GM21360 (cell line): Measurements from ENCODE around the gene FLOT2.
"Not testable (repeated sequence)": the region's sequence is repeated elsewhere in the genome, so short reads cannot be mapped to it uniquely, and the experiment has no call there.

Source experiments
- ATAC-seq: cut with Tn5 transposase; IDR thresholded peaks from one replicate; pipeline ENCODE4 v1.9.1; 2021; ENCODE audit warnings: mild to moderate bottlenecking, moderate library complexity; ENCODE audit not compliant: unreplicated experiment

Gene FLOT2, protein sequence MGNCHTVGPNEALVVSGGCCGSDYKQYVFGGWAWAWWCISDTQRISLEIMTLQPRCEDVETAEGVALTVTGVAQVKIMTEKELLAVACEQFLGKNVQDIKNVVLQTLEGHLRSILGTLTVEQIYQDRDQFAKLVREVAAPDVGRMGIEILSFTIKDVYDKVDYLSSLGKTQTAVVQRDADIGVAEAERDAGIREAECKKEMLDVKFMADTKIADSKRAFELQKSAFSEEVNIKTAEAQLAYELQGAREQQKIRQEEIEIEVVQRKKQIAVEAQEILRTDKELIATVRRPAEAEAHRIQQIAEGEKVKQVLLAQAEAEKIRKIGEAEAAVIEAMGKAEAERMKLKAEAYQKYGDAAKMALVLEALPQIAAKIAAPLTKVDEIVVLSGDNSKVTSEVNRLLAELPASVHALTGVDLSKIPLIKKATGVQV

DNA sequence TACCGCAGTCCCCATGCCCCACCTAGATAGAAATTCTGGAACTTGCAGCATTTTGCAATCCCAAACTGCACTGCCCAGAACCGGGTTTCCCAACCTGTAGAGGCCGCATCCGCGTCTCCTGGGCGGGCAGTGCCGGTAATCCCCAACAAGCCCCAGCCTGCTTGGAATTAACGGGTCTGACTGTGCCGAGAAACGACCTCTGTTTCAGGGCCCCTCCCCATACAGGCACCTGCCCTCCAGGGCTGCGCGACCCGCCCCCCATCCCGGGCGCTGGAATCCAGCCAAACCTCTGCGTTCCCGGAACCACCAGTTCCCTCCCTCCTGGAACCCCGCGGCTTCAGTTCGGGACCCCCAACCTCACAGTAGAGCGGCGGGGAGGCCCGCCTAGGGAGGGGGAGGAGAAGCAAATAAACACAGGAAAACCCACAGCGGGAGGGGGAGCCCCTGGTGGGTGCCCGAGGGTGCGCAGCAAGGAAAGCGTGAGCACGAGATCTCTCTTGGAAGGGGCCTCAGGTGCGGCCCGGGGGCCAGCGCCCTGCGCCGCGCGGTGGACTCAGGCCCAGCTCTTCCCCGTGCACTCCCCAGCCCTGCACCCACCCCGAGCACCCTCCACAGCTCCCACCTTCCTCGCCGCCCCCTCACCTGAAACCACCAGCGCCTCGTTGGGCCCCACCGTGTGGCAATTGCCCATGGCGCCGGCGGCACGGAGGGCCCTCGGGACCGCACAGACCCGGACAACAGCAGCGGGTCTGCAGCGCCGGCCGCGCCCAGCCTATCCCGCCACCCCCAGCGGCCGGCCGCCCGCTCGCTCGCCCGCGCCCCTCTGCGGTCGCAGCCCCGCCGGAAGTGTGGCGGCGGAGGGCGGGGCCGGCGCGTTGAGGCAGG lies at the start of gene FLOT2:
Gene FLOT2, minus strand, starts transcription at position 850 of the 885 bp plus-strand sequence. Its CDS starts 159 bp downstream, at position 691.
- peak; percentile 31 for ATAC-seq

DNA sequence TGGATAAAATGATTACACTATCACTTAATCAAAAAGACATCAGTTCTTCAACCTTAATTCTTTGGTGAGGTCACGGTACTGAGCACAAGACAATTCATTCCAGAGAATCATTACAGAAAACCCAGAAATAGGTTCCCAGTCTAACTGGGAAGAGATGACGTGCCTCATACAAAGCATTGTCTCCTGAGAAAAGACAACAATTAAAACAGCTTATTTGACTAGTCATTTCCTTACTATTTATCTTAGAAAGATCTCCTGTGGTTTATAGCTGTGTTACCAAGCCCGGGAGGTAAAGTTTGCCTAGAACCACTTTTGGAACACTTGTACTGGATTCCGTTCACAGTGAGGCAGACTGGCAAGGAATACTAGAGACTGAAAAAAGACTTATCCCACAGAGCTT lies 48.7 kb upstream of the FLOT2 start:
- no peak for ATAC-seq

DNA sequence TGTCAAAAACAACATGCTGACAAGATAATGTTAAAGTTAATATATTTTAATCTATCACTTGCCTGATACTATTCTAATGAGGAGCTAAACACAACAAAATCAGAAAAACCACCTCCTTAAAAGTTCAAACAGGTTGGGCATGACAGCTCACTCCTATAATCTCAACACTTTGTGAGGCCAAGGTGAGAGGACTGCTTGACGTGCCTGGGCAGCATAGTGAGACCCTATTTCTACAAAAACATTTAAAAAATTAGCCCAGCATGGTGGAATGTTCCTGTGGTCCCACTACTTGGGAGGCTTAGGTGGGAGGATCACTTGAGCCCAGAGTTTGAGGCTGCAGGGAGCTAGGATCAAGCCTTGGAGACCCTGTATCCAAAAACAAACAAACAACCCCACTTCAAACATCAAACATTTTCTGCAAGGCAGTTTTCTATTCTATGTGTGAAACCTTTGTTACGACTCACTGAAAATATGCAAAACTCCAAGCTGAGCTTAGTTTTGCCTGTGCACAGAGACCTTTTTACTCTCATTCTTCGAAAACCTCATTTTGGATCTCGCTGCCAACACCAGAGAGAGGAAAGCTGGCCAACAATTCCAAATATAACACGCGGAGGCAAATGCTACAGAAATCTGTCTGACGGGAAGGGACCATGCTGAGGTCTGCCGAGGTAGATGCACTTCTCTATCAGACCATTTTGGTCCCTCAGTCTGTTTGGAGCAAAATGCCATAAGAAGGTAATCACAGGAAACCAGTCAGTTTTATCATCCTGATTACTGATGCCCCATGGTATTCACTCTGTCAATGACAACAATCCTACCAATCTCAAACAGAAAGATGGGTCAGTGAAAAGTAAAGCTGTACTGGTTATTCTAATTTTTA lies 47.6 kb upstream of the FLOT2 start:
- ATAC-seq = no peak

DNA sequence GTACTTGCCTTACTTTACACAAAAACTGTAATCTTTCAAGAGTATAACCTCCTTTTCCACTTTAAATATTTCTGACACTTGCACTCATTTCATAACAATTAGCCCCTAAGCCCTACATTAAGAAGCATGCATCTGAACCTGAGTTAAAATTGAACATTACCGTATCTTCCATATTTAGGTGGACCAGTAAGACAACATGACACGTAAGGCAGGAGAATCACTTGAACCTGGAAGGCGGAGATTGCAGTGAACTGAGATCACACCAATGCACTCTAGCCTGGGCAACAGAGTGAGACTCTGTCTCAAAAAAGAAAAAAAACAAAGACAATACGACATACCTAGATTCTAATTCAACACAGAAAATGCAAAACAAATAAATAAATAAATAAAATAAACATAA lies 46.8 kb upstream of the FLOT2 start:
- no peak for ATAC-seq

DNA sequence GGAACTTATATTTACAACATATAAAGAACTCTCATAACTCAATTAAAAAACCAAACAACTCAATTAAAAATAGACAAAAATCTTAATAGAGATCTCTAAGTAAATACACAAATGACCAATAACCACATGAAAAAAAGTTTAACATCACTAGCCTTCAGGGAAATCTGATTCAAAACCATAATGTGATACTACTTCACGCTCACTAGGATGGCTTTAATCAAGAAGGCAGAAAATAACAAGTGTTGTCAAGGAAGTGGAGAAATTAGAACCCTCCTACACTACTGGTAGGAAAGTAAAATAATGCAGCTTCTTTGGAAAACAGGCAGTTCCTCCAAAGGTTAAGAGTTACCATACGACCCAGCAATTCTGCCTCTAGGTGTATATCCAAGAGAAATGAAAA lies 45.4 kb upstream of the FLOT2 start:
- ATAC-seq = no peak

DNA sequence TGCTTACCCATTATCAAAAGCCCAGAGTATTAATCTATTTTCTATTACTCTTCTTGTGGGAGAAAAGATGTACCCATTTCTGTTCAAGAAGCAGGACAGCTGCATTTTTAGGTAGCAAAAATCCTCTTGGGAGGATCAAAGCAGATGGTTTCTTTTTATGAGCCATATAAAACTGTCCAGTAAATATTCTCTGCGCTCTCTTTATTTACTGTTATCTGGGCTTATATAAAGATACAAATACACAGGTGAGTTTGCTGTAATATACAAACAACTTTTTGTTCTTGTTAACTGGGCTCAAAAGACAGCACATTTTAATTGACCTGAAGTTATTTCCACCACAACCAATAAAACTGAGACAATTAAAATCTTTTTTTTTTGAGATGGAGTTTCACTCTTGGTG lies 43.7 kb upstream of the FLOT2 start:
- ATAC-seq = no peak

DNA sequence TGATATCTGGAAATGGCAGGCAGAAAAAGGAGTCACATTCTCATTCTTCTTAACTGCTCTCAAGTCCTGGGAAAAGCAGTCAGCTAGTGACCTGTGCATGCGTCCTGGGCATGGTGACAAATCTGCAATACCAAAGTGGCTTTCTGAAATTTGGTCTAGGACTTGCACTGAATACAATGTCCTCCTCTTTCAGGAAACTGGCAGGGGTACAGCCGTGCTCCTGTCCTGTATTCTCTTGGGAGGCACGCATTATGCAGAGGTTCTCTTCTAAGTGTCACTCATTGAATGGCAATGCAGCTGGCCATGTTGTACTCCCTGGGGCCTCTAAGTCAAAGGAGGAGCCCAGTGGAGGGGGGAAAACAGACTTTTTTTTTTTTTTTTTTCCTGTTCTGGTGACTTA lies 43.1 kb upstream of the FLOT2 start:
- ATAC-seq = no peak

DNA sequence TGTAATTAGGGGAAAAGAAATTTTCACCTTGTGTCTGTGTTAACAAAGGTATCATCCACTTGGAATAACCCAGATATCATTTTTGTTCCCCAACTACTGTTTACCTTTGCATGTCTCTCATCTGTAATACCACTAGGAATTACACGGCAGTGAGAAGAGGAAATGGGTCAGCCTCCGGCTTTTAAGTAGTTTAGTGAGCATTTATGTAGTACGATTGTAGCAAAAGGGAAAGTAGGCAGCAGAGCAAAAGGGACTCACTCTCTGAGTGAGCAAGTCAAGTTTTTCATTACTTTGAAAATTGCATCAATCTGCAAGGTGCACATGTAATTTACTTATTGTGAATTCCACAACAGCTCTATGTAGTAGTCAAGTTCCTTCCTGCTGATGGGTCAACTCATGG lies 42.6 kb upstream of the FLOT2 start:
- no peak for ATAC-seq

DNA sequence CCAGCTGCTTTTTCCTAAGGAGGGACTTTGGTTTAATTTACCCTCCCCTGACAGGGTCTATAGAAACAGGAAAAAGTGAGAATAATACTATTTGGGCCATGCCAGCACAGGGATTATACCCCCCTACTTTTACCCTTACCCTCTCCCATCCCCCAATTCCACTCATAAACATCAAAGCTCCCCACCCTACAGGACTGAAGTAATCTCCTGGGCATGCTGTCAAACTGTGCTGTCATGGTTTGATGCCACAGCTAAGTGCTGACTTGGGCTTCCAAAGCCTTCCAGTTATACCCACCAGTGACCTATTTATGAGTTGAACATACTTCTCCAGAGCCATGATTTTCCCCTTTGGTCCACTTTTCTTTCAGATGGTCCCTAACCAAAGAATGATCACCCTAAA lies 41.0 kb upstream of the FLOT2 start:
- ATAC-seq = no peak

DNA sequence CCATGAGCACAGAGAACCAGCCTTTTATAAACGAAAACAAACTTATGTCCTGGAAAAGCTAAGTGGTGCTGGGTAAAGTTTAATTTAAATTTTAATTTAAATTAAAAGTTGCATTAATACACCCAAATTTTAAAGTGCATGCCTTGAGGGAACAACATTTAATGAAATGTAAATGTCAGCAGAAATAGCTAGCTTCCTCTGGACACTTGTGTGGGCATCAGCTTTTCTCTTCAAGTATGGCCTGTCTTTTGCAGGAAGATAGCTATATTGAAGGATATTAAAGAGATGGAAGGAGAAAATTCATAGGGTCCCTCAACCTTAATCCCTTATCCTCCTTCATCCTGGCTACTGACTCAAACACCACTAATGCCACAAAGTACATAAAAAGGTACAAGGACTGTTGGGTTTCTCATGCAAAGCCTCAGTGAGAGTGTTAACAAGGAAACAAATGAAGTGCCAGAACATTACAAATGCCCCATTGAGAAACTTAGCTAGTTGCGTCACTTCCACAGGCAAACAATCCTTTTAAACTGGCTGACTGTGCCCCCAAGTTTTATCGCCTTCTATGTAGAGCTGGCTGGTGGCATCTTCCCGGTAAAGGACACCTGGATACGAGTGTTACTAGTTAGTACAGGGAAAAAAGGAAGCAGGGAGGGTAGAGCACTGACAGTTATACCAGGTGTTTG lies 39.7 kb upstream of the FLOT2 start:
- ATAC-seq = no peak

DNA sequence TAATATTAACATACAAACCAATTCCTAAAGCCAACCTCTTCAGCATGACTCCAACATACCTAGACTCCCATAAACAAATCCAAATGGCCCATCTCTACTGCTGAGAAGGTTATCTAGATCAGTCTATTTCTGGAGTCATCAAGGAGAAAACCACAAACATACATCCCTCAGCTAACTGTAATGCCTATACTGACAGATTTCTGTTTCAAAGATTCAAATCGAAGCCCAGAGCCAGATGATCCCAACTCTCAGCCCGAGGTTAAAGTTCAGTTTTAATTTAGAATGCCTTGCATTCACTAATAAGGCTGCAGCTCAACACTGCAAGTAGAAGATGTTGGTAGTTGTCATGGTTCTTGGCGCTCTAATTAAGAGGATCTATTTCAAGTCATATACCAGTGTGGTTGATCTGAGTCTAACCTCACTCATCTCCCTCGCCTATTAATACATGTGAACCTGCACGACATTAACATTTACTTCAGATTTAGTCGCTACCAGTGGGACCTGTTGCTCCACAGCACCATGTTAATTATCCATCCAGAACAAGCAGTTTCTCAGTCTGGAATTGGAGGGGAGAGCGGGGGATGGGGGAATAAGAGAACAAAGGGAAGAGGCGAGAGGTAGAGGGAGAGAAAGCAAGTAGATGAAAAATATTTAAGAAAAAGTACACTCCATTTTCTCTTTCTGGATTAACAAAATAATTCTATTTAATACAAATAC lies 38.4 kb upstream of the FLOT2 start:
- ATAC-seq = no peak

DNA sequence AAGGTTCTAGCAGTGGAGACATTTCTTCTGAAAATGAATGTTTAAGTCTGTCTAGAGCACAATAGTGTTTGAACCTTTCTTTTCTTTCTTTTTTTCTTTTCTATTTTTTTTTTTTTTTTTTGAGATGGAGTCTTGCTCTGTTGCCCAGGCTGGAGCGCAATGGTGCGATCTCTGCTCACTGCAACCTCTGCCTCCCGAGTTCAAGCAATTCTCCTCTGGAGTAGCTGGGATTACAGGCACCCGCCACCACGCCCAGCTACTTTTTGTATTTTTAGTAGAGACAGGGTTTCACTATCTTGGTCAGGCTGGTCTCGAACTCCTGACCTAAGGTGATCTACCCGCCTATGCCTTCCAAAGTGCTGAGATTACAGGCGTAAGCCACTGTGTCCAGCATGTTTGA lies 37.0 kb upstream of the FLOT2 start:
- ATAC-seq = not testable (repeated sequence)

DNA sequence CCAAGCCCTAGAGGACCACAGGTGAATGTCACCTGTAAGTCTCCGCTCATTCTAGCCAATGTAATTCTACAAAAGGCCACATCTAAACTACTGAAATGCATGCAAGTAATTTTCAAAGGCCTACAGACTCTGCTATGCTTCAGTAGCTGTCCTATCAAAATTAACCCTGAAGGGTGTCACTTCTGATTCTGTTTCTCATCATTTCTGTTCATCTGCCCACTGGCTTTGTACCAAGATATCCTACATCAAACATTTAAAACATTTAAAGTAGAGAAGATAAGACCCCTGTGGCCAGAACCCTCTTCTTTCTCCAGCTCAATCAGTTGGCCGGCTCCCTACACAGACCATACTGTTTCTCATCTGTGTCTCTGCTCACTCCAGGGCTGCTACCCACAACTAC lies 32.3 kb upstream of the FLOT2 start:
- no peak for ATAC-seq

DNA sequence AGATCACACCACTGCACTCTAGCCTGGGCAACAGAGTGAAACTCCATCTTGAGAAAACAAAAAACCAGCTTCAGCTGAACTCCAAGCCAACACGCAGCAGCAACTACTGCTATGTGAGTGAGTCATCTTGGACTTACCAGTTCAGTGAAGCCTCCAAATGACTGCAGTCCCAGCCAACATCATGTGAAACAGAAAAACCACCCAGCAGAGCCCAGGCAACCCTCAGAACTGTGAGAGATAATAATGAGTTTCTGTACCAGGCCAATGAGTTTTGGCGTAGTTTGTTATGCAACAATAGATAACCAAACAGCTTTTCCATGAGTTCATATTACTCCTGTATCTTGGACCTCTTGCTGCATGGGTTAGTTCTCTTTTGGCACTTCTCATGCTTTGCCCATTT lies 30.5 kb upstream of the FLOT2 start:
- no peak for ATAC-seq

DNA sequence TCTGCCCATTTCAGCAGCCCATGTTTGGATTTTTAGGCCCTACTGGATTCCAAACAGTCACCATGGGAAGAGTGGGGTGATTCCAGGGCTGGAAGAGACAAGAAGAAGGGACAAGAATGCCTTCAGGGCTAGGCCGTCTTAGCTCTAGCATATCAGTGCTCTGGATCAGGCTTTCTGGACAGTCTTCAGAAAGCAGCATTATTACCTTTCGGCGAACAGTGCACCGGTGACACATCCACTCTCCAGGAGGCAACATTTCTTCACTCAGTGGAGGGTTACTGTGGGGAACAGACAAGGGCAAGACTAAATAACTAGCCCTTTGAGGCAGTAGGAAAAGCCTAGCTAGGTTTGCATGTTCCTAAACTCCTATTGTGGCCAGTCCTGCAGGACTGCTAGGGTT lies 29.3 kb upstream of the FLOT2 start:
- ATAC-seq = no peak

DNA sequence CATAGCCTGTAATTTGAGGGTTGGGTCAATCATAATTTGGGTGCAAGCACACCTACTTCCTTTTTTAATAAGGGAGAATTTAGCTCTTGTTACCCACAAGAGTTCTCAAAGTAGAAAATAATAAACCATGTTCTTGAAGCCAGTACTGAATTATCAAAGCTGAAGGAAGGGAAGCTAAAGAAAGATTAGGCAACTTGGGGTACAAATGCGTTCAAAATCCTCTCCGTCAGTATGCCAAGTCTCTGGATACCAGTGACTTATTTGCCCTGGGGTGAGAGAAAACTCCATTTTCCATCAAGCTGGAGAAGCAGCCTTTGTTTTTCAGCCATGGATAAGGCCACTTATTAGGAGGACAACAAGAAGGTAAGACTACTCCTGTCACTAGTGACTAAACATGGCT lies 28.8 kb upstream of the FLOT2 start:
- ATAC-seq = no peak

DNA sequence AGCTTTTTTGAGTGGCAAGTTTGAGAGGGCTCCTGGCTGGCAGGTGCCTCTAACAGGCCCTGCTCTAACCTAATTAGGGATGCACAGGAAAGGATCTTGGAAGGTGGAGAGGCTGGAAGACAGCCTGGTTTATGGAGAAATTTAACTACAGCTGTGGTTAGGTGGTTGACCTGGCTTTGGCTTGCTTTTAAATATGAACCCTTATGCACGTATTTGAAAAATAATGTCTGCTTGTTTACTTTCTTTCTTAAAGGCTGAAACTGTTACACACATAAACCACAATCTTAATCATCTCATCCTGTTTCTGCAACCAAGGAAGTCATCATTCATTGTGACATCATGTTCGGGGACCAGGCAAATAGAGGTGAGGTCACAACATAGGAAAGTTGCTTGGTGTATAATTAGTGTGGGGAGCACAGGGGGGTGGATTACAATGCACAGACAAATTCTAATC lies 28.4 kb upstream of the FLOT2 start:
- no peak for ATAC-seq

DNA sequence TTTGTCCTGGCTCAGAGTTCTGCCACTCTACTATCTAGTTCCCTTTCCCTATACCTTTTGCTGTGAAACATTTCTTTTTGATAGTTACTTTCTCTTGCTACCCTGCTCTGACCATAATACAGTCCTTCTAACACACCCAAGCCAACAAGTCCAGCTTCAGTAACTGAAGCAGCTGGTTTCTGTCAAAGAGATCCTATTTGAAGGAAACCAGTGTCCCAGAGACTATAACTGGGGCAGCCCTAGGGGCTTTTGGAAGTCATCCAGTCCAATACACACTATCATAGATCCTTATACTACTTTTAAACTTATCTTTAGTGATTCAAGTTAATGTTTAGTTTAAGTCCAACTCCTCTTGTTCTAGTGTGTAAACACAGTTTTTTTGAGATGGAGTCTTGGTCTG lies 22.7 kb upstream of the FLOT2 start:
- no peak for ATAC-seq

DNA sequence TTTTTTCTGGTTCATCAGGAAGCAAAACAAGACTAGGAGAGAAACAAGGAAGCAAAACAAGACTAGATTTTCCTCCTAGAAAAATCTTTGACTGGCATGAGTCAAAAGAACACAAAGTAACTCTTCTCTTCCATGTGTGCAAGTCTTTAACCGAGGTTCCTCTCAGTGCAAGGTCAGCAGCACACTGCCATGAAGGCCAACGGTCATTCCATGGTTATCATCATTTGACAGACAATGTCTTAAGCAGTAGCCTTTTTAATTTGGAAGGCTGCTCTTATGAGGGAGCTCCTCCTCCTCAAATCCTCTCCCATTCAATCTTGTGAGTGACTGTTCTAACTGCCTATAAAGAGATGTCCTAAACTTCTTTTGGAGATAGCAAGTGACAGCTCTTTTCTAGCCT lies 20.8 kb upstream of the FLOT2 start:
- ATAC-seq = no peak

DNA sequence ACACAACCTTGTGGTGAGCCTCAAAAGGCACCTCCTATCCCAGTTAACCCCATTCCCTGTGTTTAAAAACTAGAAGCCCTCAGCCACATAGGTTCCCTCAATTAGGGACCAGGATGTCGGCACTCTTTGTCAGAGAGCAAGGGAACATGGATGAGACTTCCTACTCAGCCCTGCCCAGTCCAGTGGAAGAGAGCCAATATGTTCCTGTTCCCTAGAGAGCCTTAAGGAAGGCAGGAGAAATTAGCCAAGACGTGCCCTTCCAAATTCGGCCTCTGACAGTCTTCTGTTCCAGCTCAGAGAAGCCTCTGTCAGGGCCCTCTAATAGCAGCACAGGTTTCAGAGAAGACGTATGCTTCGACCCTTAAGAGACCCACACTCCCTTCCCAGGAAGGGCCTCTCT lies 19.9 kb upstream of the FLOT2 start:
- no peak for ATAC-seq
